Type B pancreatic cell (in vitro differentiated cells): Measurements from ENCODE around the gene UBQLNL. TPM values are rescaled to one million over a fixed set of nuclear protein-coding genes. Genes with fewer than 3 reads are reported as not detected.

Experiments
- DNase-seq: peaks from one replicate; pipeline ENCODE4 v3.0.0; 2021; ENCODE audit warnings: mixed read lengths; ENCODE audit not compliant: unreplicated experiment; ENCODE audit errors: extremely low spot score
- H3K27ac Mint-ChIP-seq: 2 replicates; pipeline ENCODE4 v1.8.0; 2021; ENCODE audit warnings: mild to moderate bottlenecking, mixed read lengths
- H3K27me3 Mint-ChIP-seq: 2 replicates; pipeline ENCODE4 v1.8.0; 2021; ENCODE audit warnings: mixed read lengths
- H3K36me3 Mint-ChIP-seq: 2 replicates; pipeline ENCODE4 v1.8.0; 2021; ENCODE audit warnings: mixed read lengths
- H3K4me1 Mint-ChIP-seq: one replicate; pipeline ENCODE4 v1.8.0; 2021; ENCODE audit warnings: mixed read lengths; ENCODE audit not compliant: unreplicated experiment
- H3K4me3 Mint-ChIP-seq: 2 replicates; pipeline ENCODE4 v1.8.0; 2021; ENCODE audit warnings: mild to moderate bottlenecking, mixed read lengths
- H3K9me3 Mint-ChIP-seq: 2 replicates; pipeline ENCODE4 v1.8.0; 2021; ENCODE audit warnings: mixed read lengths
- total RNA-seq: library from RNA; stranded (reverse); gene quantifications from 2 replicates; pipeline ENCODE4 v1.2.1, GENCODE V29; 2021; ENCODE audit warnings: low replicate concordance
- TF ChIP-seq, protein P1 (sequence below): fragments of 200-600 bp; sonication (generic); conservative IDR thresholded peaks from 2 replicates; pipeline ENCODE4 v1.5.0; 2021; ENCODE audit warnings: antibody characterized with exemption, mild to moderate bottlenecking

The UBQLNL gene
- total RNA-seq, 1 donor from 2014 or later = 0.39 TPM

GRCh38 chr11:5507933-5508305 lies 8.6 kb downstream of the UBQLNL start:
- TF ChIP-seq, protein P1, sequence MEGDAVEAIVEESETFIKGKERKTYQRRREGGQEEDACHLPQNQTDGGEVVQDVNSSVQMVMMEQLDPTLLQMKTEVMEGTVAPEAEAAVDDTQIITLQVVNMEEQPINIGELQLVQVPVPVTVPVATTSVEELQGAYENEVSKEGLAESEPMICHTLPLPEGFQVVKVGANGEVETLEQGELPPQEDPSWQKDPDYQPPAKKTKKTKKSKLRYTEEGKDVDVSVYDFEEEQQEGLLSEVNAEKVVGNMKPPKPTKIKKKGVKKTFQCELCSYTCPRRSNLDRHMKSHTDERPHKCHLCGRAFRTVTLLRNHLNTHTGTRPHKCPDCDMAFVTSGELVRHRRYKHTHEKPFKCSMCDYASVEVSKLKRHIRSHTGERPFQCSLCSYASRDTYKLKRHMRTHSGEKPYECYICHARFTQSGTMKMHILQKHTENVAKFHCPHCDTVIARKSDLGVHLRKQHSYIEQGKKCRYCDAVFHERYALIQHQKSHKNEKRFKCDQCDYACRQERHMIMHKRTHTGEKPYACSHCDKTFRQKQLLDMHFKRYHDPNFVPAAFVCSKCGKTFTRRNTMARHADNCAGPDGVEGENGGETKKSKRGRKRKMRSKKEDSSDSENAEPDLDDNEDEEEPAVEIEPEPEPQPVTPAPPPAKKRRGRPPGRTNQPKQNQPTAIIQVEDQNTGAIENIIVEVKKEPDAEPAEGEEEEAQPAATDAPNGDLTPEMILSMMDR = no peak
- no peaks in the 10 kb centered on the region for H3K4me1 Mint-ChIP-seq
- no peak overlapping the region for H3K4me3 Mint-ChIP-seq
- no peak overlapping the region for H3K27ac Mint-ChIP-seq
- DNase-seq = no peak
- peaks cover 10% of the 10 kb centered on the region for H3K27me3 Mint-ChIP-seq
- H3K9me3 Mint-ChIP-seq = no peaks in the 10 kb centered on the region
- H3K36me3 Mint-ChIP-seq = no peaks in the 10 kb centered on the region

GRCh38 chr11:5507177-5507932 lies 9.1 kb downstream of the UBQLNL start:
- Mint-ChIP-seq H3K4me3 (no peak overlapping the region), H3K36me3 (no peaks in the 10 kb centered on the region), H3K4me1 (no peaks in the 10 kb centered on the region), H3K9me3 (no peaks in the 10 kb centered on the region), H3K27ac (no peak overlapping the region), H3K27me3 (peaks cover 10% of the 10 kb centered on the region)
- no peak for DNase-seq
- TF ChIP-seq, protein P1 = no peak

DNA sequence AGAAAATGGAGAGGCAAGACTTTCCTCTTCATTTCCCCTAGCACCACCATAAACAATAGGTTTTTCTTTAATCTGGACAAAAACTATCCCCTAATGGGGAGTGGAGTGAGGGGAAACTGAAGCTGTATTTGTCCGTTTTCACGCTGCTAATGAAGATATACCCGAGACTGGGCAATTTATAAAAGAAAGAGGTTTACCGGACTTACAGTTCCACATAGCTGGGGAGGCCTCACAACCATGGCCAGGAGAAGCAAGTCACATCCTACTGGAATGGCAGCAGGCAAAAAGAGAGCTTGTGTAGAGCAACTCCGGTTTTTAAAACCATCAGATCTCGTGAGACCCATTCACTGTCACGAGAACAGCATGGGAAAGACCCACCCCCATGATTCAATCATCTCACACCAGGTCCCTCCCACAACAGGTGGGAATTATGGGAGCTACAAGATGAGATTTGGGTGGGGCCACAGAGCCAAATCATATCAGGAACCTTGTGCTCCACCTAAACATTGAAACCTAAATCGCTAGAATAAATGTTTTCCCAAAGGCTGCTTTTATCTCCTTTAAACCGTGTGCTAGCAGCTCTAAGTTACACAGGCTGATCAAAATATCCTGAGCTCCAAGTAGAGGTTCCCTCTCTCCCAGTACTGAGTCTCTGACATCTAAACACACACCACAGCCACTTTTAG lies 11.0 kb downstream of the UBQLNL start:
- H3K27ac Mint-ChIP-seq = no peak overlapping the region

DNA sequence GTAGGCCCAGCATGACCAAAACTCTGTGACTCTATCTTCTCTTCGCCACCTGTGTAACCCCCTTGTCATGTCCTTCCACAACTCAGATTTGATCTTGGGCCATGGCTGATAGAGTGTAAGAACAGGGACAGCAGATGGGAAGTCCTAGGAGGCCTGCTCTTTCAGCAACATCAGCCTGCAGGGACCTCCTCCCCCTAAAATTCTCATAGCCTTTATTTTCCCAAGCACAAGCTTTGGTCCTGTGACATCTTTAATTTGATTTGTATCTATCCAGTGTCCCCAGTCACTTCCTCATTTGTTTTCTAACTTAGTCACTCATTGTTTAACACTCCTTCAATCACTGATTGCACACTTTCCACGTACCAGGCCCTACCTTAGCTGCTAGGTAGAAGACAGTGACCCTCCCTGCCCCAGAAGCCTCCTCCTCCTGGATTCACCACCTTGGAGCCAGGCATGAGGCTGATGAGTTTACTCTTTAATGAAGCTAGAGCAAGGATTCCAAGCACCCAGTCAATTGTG lies 12.0 kb downstream of the UBQLNL start:
- DNase-seq = no peak
- H3K27me3 Mint-ChIP-seq = peaks cover 5% of the 10 kb centered on the region
- no peak overlapping the region for H3K27ac Mint-ChIP-seq

More for the DNA sequence above, 11.0 kb downstream of the UBQLNL start:
- Mint-ChIP-seq H3K36me3 (no peaks in the 10 kb centered on the region), H3K27me3 (peaks cover 5% of the 10 kb centered on the region), H3K4me1 (no peaks in the 10 kb centered on the region), H3K9me3 (no peaks in the 10 kb centered on the region), H3K4me3 (no peak overlapping the region)
- no peak for DNase-seq
- TF ChIP-seq, protein P1 = no peak

GRCh38 chr11:5500393-5500801 lies 16.1 kb downstream of the UBQLNL start:
- H3K27me3 Mint-ChIP-seq = no peaks in the 10 kb centered on the region

More for the DNA sequence above, 12.0 kb downstream of the UBQLNL start:
- TF ChIP-seq, protein P1 = no peak
- H3K9me3 Mint-ChIP-seq = no peaks in the 10 kb centered on the region
- no peak overlapping the region for H3K4me3 Mint-ChIP-seq
- H3K4me1 Mint-ChIP-seq = no peaks in the 10 kb centered on the region
- no peaks in the 10 kb centered on the region for H3K36me3 Mint-ChIP-seq

More at GRCh38 chr11:5500393-5500801, 16.1 kb downstream of the UBQLNL start:
- Mint-ChIP-seq H3K4me3 (no peak overlapping the region), H3K27ac (no peak overlapping the region), H3K4me1 (no peaks in the 10 kb centered on the region), H3K36me3 (no peaks in the 10 kb centered on the region), H3K9me3 (no peaks in the 10 kb centered on the region)
- no peak for DNase-seq
- TF ChIP-seq, protein P1 = no peak
